HepG2 (cell line): ENCODE data around the gene POLRMT. TPM values are rescaled to one million over a fixed set of nuclear protein-coding genes. Genes with fewer than 3 reads are reported as not detected.
A peak's percentile ranks its signal among the peaks of the same experiment; 100 is the strongest.

Experiments used
- ARNTL ChIP-seq: sonication (generic); formaldehyde crosslinking; IDR thresholded peaks from 2 replicates; pipeline ENCODE4 v1.4.0; 2020; ENCODE audit warnings: mild to moderate bottlenecking, missing genetic modification reagents
- CBFB ChIP-seq: sonication (generic); formaldehyde crosslinking; IDR thresholded peaks from 2 replicates; pipeline ENCODE4 v1.4.0; 2020; ENCODE audit warnings: missing genetic modification reagents
- CCAR2 ChIP-seq: fragments of 200-400 bp; formaldehyde crosslinking; optimal IDR thresholded peaks from 2 replicates; pipeline ENCODE3; 2018; ENCODE audit warnings: low read depth, mild to moderate bottlenecking, low read length, moderate library complexity
- GABPA ChIP-seq, 2 experiments: IDR thresholded peaks; 2 replicates each; pipeline ENCODE4 v1.6.1; 2011 to 2016; ENCODE audit warnings: low read depth in 2 of 2, low read length in 1 of 2, missing biosample characterization in 1 of 2, missing genetic modification characterization in 1 of 2
- IRF2 ChIP-seq: IDR thresholded peaks from 2 replicates; pipeline ENCODE4 v1.6.1; 2018; ENCODE audit warnings: missing genetic modification reagents, missing compliant biosample characterization
- KDM2A ChIP-seq: sonication (generic); formaldehyde crosslinking; IDR thresholded peaks from 2 replicates; pipeline ENCODE4 v1.4.0; 2020; ENCODE audit warnings: low read depth, missing genetic modification reagents, borderline replicate concordance
- MEIS1 ChIP-seq: sonication (generic); formaldehyde crosslinking; IDR thresholded peaks from 2 replicates; pipeline ENCODE4 v1.9.0; 2021; ENCODE audit warnings: mild to moderate bottlenecking, missing genetic modification reagents, moderate library complexity, borderline replicate concordance
- RELA ChIP-seq: sonication (generic); formaldehyde crosslinking; IDR thresholded peaks from 2 replicates; pipeline ENCODE4 v1.4.0; 2020; ENCODE audit warnings: missing genetic modification reagents
- SALL1 ChIP-seq: sonication (generic); formaldehyde crosslinking; IDR thresholded peaks from 2 replicates; pipeline ENCODE4 v1.8.0; 2022; ENCODE audit warnings: mild to moderate bottlenecking, missing genetic modification reagents
- SRF ChIP-seq: IDR thresholded peaks from 2 replicates; pipeline ENCODE4 v1.6.1; 2011; ENCODE audit warnings: mild to moderate bottlenecking, low read depth, low read length, moderate library complexity
- SRSF9 ChIP-seq: fragments of 200-400 bp; formaldehyde crosslinking; IDR thresholded peaks from 2 replicates; pipeline ENCODE4 v1.6.1; 2018; ENCODE audit warnings: borderline replicate concordance, mild to moderate bottlenecking, low read depth, low read length; ENCODE audit not compliant: insufficient read depth, poor library complexity, severe bottlenecking
- ZKSCAN1 ChIP-seq: fragments of 150-350 bp; IDR thresholded peaks from 2 replicates; pipeline ENCODE4 v1.6.1; 2014; ENCODE audit warnings: low read length
- ZNF124 ChIP-seq: sonication (generic); formaldehyde crosslinking; IDR thresholded peaks from 2 replicates; pipeline ENCODE4 v1.4.0; 2020; ENCODE audit warnings: missing genetic modification reagents
- ZNF558 ChIP-seq: sonication (generic); formaldehyde crosslinking; IDR thresholded peaks from 2 replicates; pipeline ENCODE4 v1.9.0; 2022; ENCODE audit warnings: mild to moderate bottlenecking, missing genetic modification reagents, borderline replicate concordance
- polyA plus RNA-seq, 8 experiments: library from polyadenylated mRNA; depleted of rRNA in 3 of 8; stranded (reverse) in 7 of 8; unstranded in 1 of 8; fragments of >200 nt; fragmentation: Illumina TruSeq in 4 of 8; extraction: Trizol in 4 of 8; gene quantifications; 2 replicates each; pipeline versions ENCODE4 v1.2.1 to v1.2.3, GENCODE V29; 2011 to 2016; ENCODE audit warnings: low read depth in 4 of 8, missing spikeins in 1 of 8, mixed read lengths in 1 of 8; ENCODE audit not compliant: insufficient read depth in 1 of 8
- total RNA-seq, 5 experiments: library from RNA; depleted of rRNA; stranded (reverse); fragments of >200 nt; fragmentation: Illumina TruSeq; extraction: Trizol; gene quantifications; 2 replicates each; pipeline ENCODE4 v1.2.3, GENCODE V29; 2016; ENCODE audit warnings: low read depth in 1 of 5
- TF ChIP-seq, protein P1 (sequence below): sonication (generic); formaldehyde crosslinking; IDR thresholded peaks from 2 replicates; pipeline ENCODE4 v1.5.1; 2020; ENCODE audit warnings: mild to moderate bottlenecking, missing genetic modification reagents, borderline replicate concordance
- TF ChIP-seq, protein P2 (sequence below): sonication (generic); formaldehyde crosslinking; IDR thresholded peaks from 2 replicates; pipeline ENCODE4 v1.4.0; 2020; ENCODE audit warnings: missing genetic modification reagents
- TF ChIP-seq, protein P3 (sequence below): sonication (generic); formaldehyde crosslinking; IDR thresholded peaks from 2 replicates; pipeline ENCODE4 v1.4.0; 2020; ENCODE audit warnings: missing genetic modification reagents
- TF ChIP-seq, protein P4 (sequence below): sonication (generic); formaldehyde crosslinking; IDR thresholded peaks from 2 replicates; pipeline ENCODE4 v1.8.1; 2023; ENCODE audit warnings: missing genetic modification reagents, mild to moderate bottlenecking, borderline replicate concordance

Gene POLRMT
- total and polyA plus RNA-seq, 2 of the 13 experiments (the other 11 are each of a cell fraction or from before 2014, with no cell fraction given) = 78.0 to 101 TPM

DNA sequence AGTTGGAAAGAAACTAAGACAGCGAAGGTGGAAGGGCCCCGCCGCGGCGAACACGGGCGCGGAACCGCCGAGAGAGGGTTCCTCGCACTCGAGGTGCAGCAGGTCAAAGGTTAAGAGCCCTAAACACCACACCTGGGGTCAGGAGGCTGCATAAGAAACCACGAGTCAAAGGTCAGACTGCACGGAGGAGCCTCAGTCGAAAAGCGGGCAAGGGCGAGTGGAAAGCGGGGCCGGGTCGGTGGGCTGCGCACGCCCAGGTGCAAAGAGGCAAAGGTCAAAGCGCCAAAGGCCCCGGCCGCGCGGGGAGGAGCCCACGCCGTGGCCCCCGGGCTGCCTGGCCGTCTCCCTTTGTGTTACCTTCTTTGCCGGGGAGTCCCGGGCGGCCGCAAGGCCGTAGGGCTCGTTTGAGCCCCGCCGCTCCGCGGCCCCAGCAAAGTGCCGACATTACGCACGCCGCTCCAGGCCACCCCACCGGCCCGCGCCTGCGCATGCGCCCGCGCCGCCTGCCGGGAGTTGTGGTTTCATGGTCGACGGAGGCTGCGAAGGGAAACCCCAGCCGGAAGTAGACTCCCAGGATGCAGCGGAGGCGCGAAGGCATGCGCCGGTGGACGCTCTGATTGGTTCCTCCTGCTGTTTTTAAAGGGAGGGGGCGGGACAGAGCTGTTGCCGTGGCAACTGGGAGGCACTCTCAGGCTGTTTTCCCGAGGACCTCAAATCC is at the start of gene POLRMT (continued):
- TF ChIP-seq, protein P1, sequence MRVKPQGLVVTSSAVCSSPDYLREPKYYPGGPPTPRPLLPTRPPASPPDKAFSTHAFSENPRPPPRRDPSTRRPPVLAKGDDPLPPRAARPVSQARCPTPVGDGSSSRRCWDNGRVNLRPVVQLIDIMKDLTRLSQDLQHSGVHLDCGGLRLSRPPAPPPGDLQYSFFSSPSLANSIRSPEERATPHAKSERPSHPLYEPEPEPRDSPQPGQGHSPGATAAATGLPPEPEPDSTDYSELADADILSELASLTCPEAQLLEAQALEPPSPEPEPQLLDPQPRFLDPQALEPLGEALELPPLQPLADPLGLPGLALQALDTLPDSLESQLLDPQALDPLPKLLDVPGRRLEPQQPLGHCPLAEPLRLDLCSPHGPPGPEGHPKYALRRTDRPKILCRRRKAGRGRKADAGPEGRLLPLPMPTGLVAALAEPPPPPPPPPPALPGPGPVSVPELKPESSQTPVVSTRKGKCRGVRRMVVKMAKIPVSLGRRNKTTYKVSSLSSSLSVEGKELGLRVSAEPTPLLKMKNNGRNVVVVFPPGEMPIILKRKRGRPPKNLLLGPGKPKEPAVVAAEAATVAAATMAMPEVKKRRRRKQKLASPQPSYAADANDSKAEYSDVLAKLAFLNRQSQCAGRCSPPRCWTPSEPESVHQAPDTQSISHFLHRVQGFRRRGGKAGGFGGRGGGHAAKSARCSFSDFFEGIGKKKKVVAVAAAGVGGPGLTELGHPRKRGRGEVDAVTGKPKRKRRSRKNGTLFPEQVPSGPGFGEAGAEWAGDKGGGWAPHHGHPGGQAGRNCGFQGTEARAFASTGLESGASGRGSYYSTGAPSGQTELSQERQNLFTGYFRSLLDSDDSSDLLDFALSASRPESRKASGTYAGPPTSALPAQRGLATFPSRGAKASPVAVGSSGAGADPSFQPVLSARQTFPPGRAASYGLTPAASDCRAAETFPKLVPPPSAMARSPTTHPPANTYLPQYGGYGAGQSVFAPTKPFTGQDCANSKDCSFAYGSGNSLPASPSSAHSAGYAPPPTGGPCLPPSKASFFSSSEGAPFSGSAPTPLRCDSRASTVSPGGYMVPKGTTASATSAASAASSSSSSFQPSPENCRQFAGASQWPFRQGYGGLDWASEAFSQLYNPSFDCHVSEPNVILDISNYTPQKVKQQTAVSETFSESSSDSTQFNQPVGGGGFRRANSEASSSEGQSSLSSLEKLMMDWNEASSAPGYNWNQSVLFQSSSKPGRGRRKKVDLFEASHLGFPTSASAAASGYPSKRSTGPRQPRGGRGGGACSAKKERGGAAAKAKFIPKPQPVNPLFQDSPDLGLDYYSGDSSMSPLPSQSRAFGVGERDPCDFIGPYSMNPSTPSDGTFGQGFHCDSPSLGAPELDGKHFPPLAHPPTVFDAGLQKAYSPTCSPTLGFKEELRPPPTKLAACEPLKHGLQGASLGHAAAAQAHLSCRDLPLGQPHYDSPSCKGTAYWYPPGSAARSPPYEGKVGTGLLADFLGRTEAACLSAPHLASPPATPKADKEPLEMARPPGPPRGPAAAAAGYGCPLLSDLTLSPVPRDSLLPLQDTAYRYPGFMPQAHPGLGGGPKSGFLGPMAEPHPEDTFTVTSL = 0 out of 2 replicates have a peak, but pooled peaks have one; percentile 17
- no peak for TF ChIP-seq RELA (CRISPR knock-in tag)
- no peak for TF ChIP-seq ARNTL (CRISPR knock-in tag)
- TF ChIP-seq IRF2 (CRISPR knock-in tag) = peak; percentile 70; the same call in 1 of the 2 replicates
- TF ChIP-seq CCAR2 = no peak
- TF ChIP-seq SRF = no peak
- TF ChIP-seq ZKSCAN1 = no peak
- TF ChIP-seq, protein P2, sequence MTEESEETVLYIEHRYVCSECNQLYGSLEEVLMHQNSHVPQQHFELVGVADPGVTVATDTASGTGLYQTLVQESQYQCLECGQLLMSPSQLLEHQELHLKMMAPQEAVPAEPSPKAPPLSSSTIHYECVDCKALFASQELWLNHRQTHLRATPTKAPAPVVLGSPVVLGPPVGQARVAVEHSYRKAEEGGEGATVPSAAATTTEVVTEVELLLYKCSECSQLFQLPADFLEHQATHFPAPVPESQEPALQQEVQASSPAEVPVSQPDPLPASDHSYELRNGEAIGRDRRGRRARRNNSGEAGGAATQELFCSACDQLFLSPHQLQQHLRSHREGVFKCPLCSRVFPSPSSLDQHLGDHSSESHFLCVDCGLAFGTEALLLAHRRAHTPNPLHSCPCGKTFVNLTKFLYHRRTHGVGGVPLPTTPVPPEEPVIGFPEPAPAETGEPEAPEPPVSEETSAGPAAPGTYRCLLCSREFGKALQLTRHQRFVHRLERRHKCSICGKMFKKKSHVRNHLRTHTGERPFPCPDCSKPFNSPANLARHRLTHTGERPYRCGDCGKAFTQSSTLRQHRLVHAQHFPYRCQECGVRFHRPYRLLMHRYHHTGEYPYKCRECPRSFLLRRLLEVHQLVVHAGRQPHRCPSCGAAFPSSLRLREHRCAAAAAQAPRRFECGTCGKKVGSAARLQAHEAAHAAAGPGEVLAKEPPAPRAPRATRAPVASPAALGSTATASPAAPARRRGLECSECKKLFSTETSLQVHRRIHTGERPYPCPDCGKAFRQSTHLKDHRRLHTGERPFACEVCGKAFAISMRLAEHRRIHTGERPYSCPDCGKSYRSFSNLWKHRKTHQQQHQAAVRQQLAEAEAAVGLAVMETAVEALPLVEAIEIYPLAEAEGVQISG = peak; percentile 86
- TF ChIP-seq, protein P3, sequence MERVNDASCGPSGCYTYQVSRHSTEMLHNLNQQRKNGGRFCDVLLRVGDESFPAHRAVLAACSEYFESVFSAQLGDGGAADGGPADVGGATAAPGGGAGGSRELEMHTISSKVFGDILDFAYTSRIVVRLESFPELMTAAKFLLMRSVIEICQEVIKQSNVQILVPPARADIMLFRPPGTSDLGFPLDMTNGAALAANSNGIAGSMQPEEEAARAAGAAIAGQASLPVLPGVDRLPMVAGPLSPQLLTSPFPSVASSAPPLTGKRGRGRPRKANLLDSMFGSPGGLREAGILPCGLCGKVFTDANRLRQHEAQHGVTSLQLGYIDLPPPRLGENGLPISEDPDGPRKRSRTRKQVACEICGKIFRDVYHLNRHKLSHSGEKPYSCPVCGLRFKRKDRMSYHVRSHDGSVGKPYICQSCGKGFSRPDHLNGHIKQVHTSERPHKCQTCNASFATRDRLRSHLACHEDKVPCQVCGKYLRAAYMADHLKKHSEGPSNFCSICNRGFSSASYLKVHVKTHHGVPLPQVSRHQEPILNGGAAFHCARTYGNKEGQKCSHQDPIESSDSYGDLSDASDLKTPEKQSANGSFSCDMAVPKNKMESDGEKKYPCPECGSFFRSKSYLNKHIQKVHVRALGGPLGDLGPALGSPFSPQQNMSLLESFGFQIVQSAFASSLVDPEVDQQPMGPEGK = no peak
- 0 out of 2 replicates have a peak, but pooled peaks have one; percentile 71 for TF ChIP-seq CBFB (CRISPR knock-in tag)
- TF ChIP-seq ZNF558 (CRISPR knock-in tag) = no peak
- peak; percentile 3; the same call in 1 of the 2 replicates for TF ChIP-seq SALL1 (CRISPR knock-in tag)
- TF ChIP-seq, protein P4, sequence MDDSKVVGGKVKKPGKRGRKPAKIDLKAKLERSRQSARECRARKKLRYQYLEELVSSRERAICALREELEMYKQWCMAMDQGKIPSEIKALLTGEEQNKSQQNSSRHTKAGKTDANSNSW (CRISPR knock-in tag) = 0 out of 2 replicates have a peak, but pooled peaks have one; percentile 11
- TF ChIP-seq KDM2A = peak; percentile 62
- TF ChIP-seq SRSF9 = no peak
- TF ChIP-seq ZNF124 (CRISPR knock-in tag) = no peak
- TF ChIP-seq MEIS1 (CRISPR knock-in tag) = no peak
- TF ChIP-seq GABPA (IDR thresholded peaks at IDR 0.05; ENCODE audit: low read depth, low read length) = peak; percentile 91
- TF ChIP-seq GABPA (CRISPR knock-in tag; IDR thresholded peaks at IDR 0.05; ENCODE audit: low read depth) = peak; percentile 95
